GM21526 (cell line): ENCODE measurements around the gene STYXL1.

Experiments used
- ATAC-seq: cut with Tn5 transposase; IDR thresholded peaks from one replicate; pipeline ENCODE4 v1.9.1; 2021; ENCODE audit warnings: moderate library complexity; ENCODE audit not compliant: unreplicated experiment, low FRiP score

Gene STYXL1

GRCh38 chr7:75982306-75983064 is 65.3 kb downstream of the STYXL1 start:
- no peak for ATAC-seq

- ATAC-seq, result no peak
Observed at GRCh38 chr7:75981453-75982305, 66.1 kb downstream of the STYXL1 start.

- ATAC-seq, result no peak
Observed at GRCh38 chr7:75981203-75981452, 66.7 kb downstream of the STYXL1 start.

GRCh38 chr7:75980430-75981202 is 67.2 kb downstream of the STYXL1 start:
- ATAC-seq, result no peak

GRCh38 chr7:75979759-75980429 is 67.9 kb downstream of the STYXL1 start:
- no peak for ATAC-seq

- no peak for ATAC-seq
Observed at GRCh38 chr7:75977743-75978142, 70.1 kb downstream of the STYXL1 start.

GRCh38 chr7:75971961-75972763 is 75.6 kb downstream of the STYXL1 start:
- ATAC-seq, result no peak

GRCh38 chr7:75971309-75971960 is 76.4 kb downstream of the STYXL1 start:
- no peak for ATAC-seq

GRCh38 chr7:75969704-75970498 is 77.9 kb downstream of the STYXL1 start:
- no peak for ATAC-seq

- ATAC-seq, result no peak
Observed at GRCh38 chr7:75969182-75969581, 78.6 kb downstream of the STYXL1 start.

- ATAC-seq, result no peak
Observed at GRCh38 chr7:75968561-75969001, 79.2 kb downstream of the STYXL1 start.

GRCh38 chr7:75968012-75968411 is 79.8 kb downstream of the STYXL1 start:
- ATAC-seq, result no peak

GRCh38 chr7:75967487-75967997 is 80.3 kb downstream of the STYXL1 start:
- no peak for ATAC-seq

- no peak for ATAC-seq
Observed at GRCh38 chr7:75967055-75967454, 80.7 kb downstream of the STYXL1 start.

GRCh38 chr7:75966190-75966961 is 81.4 kb downstream of the STYXL1 start:
- ATAC-seq, result no peak

- ATAC-seq, result no peak
Observed at GRCh38 chr7:75965617-75966016, 82.2 kb downstream of the STYXL1 start.

- ATAC-seq, result no peak
Observed at GRCh38 chr7:75963381-75963995, 84.3 kb downstream of the STYXL1 start.
